HepG2 (cell line): ENCODE data around the gene COL10A1. TPM values are rescaled to one million over a fixed set of nuclear protein-coding genes. Genes with fewer than 3 reads are reported as not detected.

ENCODE experiments used
- EP300 ChIP-seq, 3 experiments: sonication (generic) in 1 of 3; formaldehyde crosslinking in 1 of 3; IDR thresholded peaks; 2 replicates each; pipeline versions ENCODE4 v1.5.1 to v1.6.1; 2011 to 2020; ENCODE audit warnings: low read depth in 2 of 3, low read length in 2 of 3, borderline replicate concordance in 1 of 3, improper control_type of control experiment in 1 of 3, mild to moderate bottlenecking in 1 of 3, missing genetic modification reagents in 1 of 3, moderate library complexity in 1 of 3
- ETV5 ChIP-seq: IDR thresholded peaks from 2 replicates; pipeline ENCODE4 v1.6.1; 2018; ENCODE audit warnings: missing biosample characterization, missing genetic modification reagents, inconsistent platforms, borderline replicate concordance
- FOSL2 ChIP-seq: sonication (generic); formaldehyde crosslinking; IDR thresholded peaks from 2 replicates; pipeline ENCODE4 v1.4.0; 2020; ENCODE audit warnings: missing genetic modification reagents
- FOXP4 ChIP-seq: sonication (generic); formaldehyde crosslinking; IDR thresholded peaks from 2 replicates; pipeline ENCODE4 v1.4.0; 2020; ENCODE audit warnings: missing genetic modification reagents
- GPBP1L1 ChIP-seq: sonication (generic); formaldehyde crosslinking; IDR thresholded peaks from 2 replicates; pipeline ENCODE4 v1.5.0; 2020; ENCODE audit warnings: mild to moderate bottlenecking, missing genetic modification reagents
- MAF1 ChIP-seq: sonication (generic); formaldehyde crosslinking; IDR thresholded peaks from 2 replicates; pipeline ENCODE4 v1.5.0; 2020; ENCODE audit warnings: missing genetic modification reagents, borderline replicate concordance
- MTF1 ChIP-seq: sonication (generic); formaldehyde crosslinking; IDR thresholded peaks from 2 replicates; pipeline ENCODE4 v1.5.0; 2020; ENCODE audit warnings: missing genetic modification reagents
- RCOR2 ChIP-seq: IDR thresholded peaks from 2 replicates; pipeline ENCODE4 v1.6.1; 2016; ENCODE audit warnings: missing biosample characterization, missing genetic modification reagents
- RERE ChIP-seq: IDR thresholded peaks from 2 replicates; pipeline ENCODE4 v1.6.1; 2016; ENCODE audit warnings: low read depth, missing genetic modification reagents, missing compliant biosample characterization
- SSRP1 ChIP-seq: IDR thresholded peaks from 2 replicates; pipeline ENCODE4 v1.6.1; 2016; ENCODE audit warnings: control low read depth
- TRIM22 ChIP-seq: fragments of 450-650 bp; IDR thresholded peaks from 2 replicates; pipeline ENCODE4 v1.6.1; 2017
- ZBTB8A ChIP-seq: sonication (generic); formaldehyde crosslinking; IDR thresholded peaks from 2 replicates; pipeline ENCODE4 v1.4.0; 2020; ENCODE audit warnings: mild to moderate bottlenecking, low read depth, missing genetic modification reagents, borderline replicate concordance
- ZFAT ChIP-seq: sonication (generic); formaldehyde crosslinking; conservative IDR thresholded peaks from 2 replicates; pipeline ENCODE4 v1.8.1; 2023; ENCODE audit warnings: missing genetic modification reagents, inconsistent platforms
- ZFP91 ChIP-seq: sonication (generic); formaldehyde crosslinking; IDR thresholded peaks from 2 replicates; pipeline ENCODE4 v1.9.0; 2022; ENCODE audit warnings: missing genetic modification reagents, mild to moderate bottlenecking, borderline replicate concordance
- ZNF552 ChIP-seq: sonication (generic); formaldehyde crosslinking; IDR thresholded peaks from 2 replicates; pipeline ENCODE4 v1.9.0; 2022; ENCODE audit warnings: missing genetic modification reagents, mild to moderate bottlenecking, borderline replicate concordance
- polyA plus RNA-seq, 8 experiments: library from polyadenylated mRNA; depleted of rRNA in 3 of 8; stranded (reverse) in 7 of 8; unstranded in 1 of 8; fragments of >200 nt; fragmentation: Illumina TruSeq in 4 of 8; extraction: Trizol in 4 of 8; gene quantifications; 2 replicates each; pipeline versions ENCODE4 v1.2.1 to v1.2.3, GENCODE V29; 2011 to 2016; ENCODE audit warnings: low read depth in 4 of 8, missing spikeins in 1 of 8, mixed read lengths in 1 of 8; ENCODE audit not compliant: insufficient read depth in 1 of 8
- total RNA-seq, 5 experiments: library from RNA; depleted of rRNA; stranded (reverse); fragments of >200 nt; fragmentation: Illumina TruSeq; extraction: Trizol; gene quantifications; 2 replicates each; pipeline ENCODE4 v1.2.3, GENCODE V29; 2016; ENCODE audit warnings: low read depth in 1 of 5

COL10A1 gene
- total and polyA plus RNA-seq, 2 of the 13 experiments (the other 11 are each of a cell fraction or from before 2014, with no cell fraction given) = 0.07 TPM; not detected in 1

GRCh38 chr6:116100419-116101301, 25.3 kb downstream of the COL10A1 start, which contains the start of gene NT5DC1 (continued):
- TF ChIP-seq RERE (CRISPR knock-in tag) = 0 out of 2 replicates have a peak, but pooled peaks have one; percentile 27
- TF ChIP-seq MAF1 (CRISPR knock-in tag) = peak; percentile 96
- peak; percentile 27; the same call in 1 of the 2 replicates for TF ChIP-seq MTF1 (CRISPR knock-in tag)
- 0 out of 2 replicates have a peak, but pooled peaks have one; percentile 81 for TF ChIP-seq ZBTB8A
- TF ChIP-seq ZFP91 = peak; percentile 98
- peak; percentile 86 for TF ChIP-seq ETV5 (CRISPR knock-in tag)
- TF ChIP-seq SSRP1 = no peak
- no peak for TF ChIP-seq RCOR2 (CRISPR knock-in tag)
- TF ChIP-seq GPBP1L1 (CRISPR knock-in tag) = no peak
- peak; percentile 77 for TF ChIP-seq FOXP4
- peak in 1 of 2 experiments; percentile 9; a peak in 1 of 4 replicates for TF ChIP-seq EP300 (IDR thresholded peaks at IDR 0.05; ENCODE audit: low read depth in 2 of 2, low read length in 2 of 2)
- no peak; the same call in 1 of the 2 replicates for TF ChIP-seq EP300 (CRISPR knock-in tag; IDR thresholded peaks at IDR 0.05; ENCODE audit: borderline replicate concordance)
- peak; percentile 84 for TF ChIP-seq ZFAT (CRISPR knock-in tag)
- peak; percentile 86; the same call in 1 of the 2 replicates for TF ChIP-seq ZNF552
- no peak for TF ChIP-seq FOSL2 (CRISPR knock-in tag)
- no peak for TF ChIP-seq TRIM22
